ENCODE measurements around the gene OPN1MW. TPM values are rescaled to one million over a fixed set of nuclear protein-coding genes. Genes with fewer than 3 reads are reported as not detected.
A peak's percentile ranks its signal among the peaks of the same experiment; 100 is the strongest.
"Not testable (repeated sequence)": the region's sequence is repeated elsewhere in the genome, so short reads cannot be mapped to it uniquely, and the experiment has no call there.

OPN1MW gene
- polyA plus RNA-seq (2011; rRNA removed) (not detected in 2 replicates), polyA minus RNA-seq (2011; rRNA and poly(A)+ RNA removed) (not detected in 2 replicates)

GRCh38 chrX:154182296-154182695, at the start of gene OPN1MW:
Gene OPN1MW, plus strand, starts transcription at chrX:154182596. Its CDS starts 82 bp downstream, at chrX:154182678.
- CTCF ChIA-PET; H3K36me3 ChIP-seq (ENCODE audit: control insufficient read depth, insufficient read depth, low read length); DNase-seq (ENCODE audit: low read depth): not testable (repeated sequence)

GRCh38 chrX:154135458-154136229, 46.8 kb upstream of the OPN1MW start:
- DNase-seq (ENCODE audit: low read depth) = no peak
- Histone ChIP-seq H3K36me3 (ENCODE audit: control insufficient read depth, insufficient read depth, low read length) (no peaks in the 10 kb centered on the region), H3K4me3 (ENCODE audit: low read depth, low read length) (no peak overlapping the region), H3K27me3 (ENCODE audit: control insufficient read depth, insufficient read depth, low read length) (0 out of 2 replicates have a peak, but pooled peaks cover 2% of the 10 kb centered on the region)
- ChIA-PET CTCF (no interaction called here), POLR2A (no interaction called here)
- TF ChIP-seq CTCF (IDR thresholded peaks at IDR 0.05; ENCODE audit: insufficient read depth, low read depth, low read length) = no peak

More at GRCh38 chrX:154182296-154182695, at the start of gene OPN1MW:
- POLR2A ChIA-PET; H3K27me3 ChIP-seq (ENCODE audit: control insufficient read depth, insufficient read depth, low read length); H3K4me3 ChIP-seq (ENCODE audit: low read depth, low read length): not testable (repeated sequence)

GRCh38 chrX:154136627-154137161, 45.7 kb upstream of the OPN1MW start:
- Histone ChIP-seq H3K36me3 (ENCODE audit: control insufficient read depth, insufficient read depth, low read length) (no peaks in the 10 kb centered on the region), H3K4me3 (ENCODE audit: low read depth, low read length) (peak overlapping the region; percentile 29; the same call in 1 of the 2 replicates), H3K27me3 (ENCODE audit: control insufficient read depth, insufficient read depth, low read length) (0 out of 2 replicates have a peak, but pooled peaks cover 2% of the 10 kb centered on the region)
- peak; percentile 63 for TF ChIP-seq CTCF (IDR thresholded peaks at IDR 0.05; ENCODE audit: insufficient read depth, low read depth, low read length)
- ChIA-PET POLR2A (no interaction called here), CTCF (interaction anchor here (0.7 kb wide), 1 partner anchor 11 kb away, joined by 3 read pairs; no protein-coding TSS in a partner anchor)
- peak; percentile 1 for DNase-seq (ENCODE audit: low read depth)

GRCh38 chrX:154138857-154139256, 43.5 kb upstream of the OPN1MW start:
- ChIA-PET CTCF (interaction anchor here (1.5 to 2.0 kb wide), 2 partner anchors 126 to 170 kb away, joined by 4 to 5 read pairs; no protein-coding TSS in a partner anchor), POLR2A (no interaction called here)
- TF ChIP-seq CTCF (IDR thresholded peaks at IDR 0.05; ENCODE audit: insufficient read depth, low read depth, low read length) = no peak
- no peak for DNase-seq (ENCODE audit: low read depth)
- Histone ChIP-seq H3K36me3 (ENCODE audit: control insufficient read depth, insufficient read depth, low read length) (no peaks in the 10 kb centered on the region), H3K4me3 (ENCODE audit: low read depth, low read length) (no peak overlapping the region), H3K27me3 (ENCODE audit: control insufficient read depth, insufficient read depth, low read length) (peaks cover 2% of the 10 kb centered on the region; the same call in 1 of the 2 replicates)

- no peak overlapping the region for H3K4me3 ChIP-seq (ENCODE audit: low read depth, low read length)
- DNase-seq (ENCODE audit: low read depth) = no peak
- H3K27me3 ChIP-seq (ENCODE audit: control insufficient read depth, insufficient read depth, low read length) = peaks cover 2% of the 10 kb centered on the region; the same call in 1 of the 2 replicates
- no peaks in the 10 kb centered on the region for H3K36me3 ChIP-seq (ENCODE audit: control insufficient read depth, insufficient read depth, low read length)
- ChIA-PET POLR2A (no interaction called here), CTCF (interaction anchor here (2.0 kb wide), 1 partner anchor 128 kb away, joined by 5 read pairs; no protein-coding TSS in a partner anchor)
- no peak for TF ChIP-seq CTCF (IDR thresholded peaks at IDR 0.05; ENCODE audit: insufficient read depth, low read depth, low read length)
Measured at GRCh38 chrX:154140206-154140605, 42.2 kb upstream of the OPN1MW start.
